Measurements from ENCODE around the gene DEGS2.

DEGS2 gene

GRCh38 chr14:100156776-100157175 lies 2.7 kb downstream of the DEGS2 start:
- H3K9me3 Mint-ChIP-seq, result peaks cover 13% of the 10 kb centered on the region
- no peak for DNase-seq

DNA sequence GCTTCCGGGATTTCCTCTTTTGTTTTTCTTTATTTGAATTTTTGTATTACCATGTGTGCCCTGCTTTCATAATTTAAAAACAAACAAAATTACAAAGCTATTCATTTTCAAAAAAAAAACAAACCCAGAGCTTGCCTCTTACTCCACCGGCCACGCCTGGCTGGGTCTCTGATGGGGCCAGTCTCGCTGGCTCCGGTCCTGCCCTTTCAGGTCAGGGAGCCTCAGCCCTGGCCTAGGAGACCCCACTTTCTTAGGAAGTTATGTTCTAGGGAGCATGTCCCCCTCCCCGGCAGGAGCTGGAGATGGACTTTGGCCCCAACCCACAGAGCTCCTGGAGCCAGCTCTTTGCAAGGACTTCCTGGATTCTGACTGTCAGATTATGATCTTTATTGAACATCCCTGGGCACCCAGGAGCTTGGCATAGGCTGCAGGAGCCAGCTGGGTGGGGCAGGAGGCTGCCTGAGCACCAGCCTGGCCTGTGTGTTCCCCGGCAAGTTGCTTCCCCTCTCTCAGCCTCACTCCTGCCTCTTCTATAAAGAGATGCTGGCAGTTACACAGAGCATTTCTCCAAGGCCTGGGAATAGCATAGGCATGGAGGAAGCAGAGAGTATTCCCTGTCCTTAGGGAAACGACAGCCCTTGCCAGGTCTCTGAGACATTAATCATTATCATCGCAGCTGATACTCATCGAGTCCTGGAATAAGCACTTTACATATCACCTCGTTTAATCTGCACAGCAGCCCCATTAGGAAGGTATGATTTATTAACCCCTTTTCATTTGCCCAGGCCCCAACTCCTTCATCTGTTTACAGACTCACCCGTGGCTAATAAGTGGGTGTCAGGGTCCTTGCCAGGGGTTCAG lies 3.5 kb downstream of the DEGS2 start:
- H3K4me3 Mint-ChIP-seq, result peak overlapping the region; percentile 30
- peak; percentile 36 for DNase-seq
- no peaks in the 10 kb centered on the region for H3K36me3 Mint-ChIP-seq (ENCODE audit: low read depth)
- peaks cover 18% of the 10 kb centered on the region for H3K4me1 Mint-ChIP-seq
- peak overlapping the region; percentile 74 for H3K27ac Mint-ChIP-seq
- H3K9me3 Mint-ChIP-seq, result peaks cover 13% of the 10 kb centered on the region
- H3K27me3 Mint-ChIP-seq (ENCODE audit: low read depth, poor library complexity), result peaks cover 71% of the 10 kb centered on the region
- TF ChIP-seq, protein P1, sequence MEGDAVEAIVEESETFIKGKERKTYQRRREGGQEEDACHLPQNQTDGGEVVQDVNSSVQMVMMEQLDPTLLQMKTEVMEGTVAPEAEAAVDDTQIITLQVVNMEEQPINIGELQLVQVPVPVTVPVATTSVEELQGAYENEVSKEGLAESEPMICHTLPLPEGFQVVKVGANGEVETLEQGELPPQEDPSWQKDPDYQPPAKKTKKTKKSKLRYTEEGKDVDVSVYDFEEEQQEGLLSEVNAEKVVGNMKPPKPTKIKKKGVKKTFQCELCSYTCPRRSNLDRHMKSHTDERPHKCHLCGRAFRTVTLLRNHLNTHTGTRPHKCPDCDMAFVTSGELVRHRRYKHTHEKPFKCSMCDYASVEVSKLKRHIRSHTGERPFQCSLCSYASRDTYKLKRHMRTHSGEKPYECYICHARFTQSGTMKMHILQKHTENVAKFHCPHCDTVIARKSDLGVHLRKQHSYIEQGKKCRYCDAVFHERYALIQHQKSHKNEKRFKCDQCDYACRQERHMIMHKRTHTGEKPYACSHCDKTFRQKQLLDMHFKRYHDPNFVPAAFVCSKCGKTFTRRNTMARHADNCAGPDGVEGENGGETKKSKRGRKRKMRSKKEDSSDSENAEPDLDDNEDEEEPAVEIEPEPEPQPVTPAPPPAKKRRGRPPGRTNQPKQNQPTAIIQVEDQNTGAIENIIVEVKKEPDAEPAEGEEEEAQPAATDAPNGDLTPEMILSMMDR (IDR thresholded peaks at IDR 0.05), result no peak

More at GRCh38 chr14:100156776-100157175, 2.7 kb downstream of the DEGS2 start:
- Mint-ChIP-seq H3K36me3 (ENCODE audit: low read depth) (no peaks in the 10 kb centered on the region), H3K4me1 (peaks cover 18% of the 10 kb centered on the region), H3K27me3 (ENCODE audit: low read depth, poor library complexity) (peaks cover 75% of the 10 kb centered on the region), H3K27ac (no peak overlapping the region), H3K4me3 (no peak overlapping the region)
- TF ChIP-seq, protein P1 (IDR thresholded peaks at IDR 0.05), result no peak

- no peak overlapping the region for H3K4me3 Mint-ChIP-seq
- peaks cover 13% of the 10 kb centered on the region for H3K9me3 Mint-ChIP-seq
- TF ChIP-seq, protein P1 (IDR thresholded peaks at IDR 0.05), result peak; percentile 50
- H3K27me3 Mint-ChIP-seq (ENCODE audit: low read depth, poor library complexity), result peaks cover 62% of the 10 kb centered on the region
- DNase-seq, result peak; percentile 44
- H3K27ac Mint-ChIP-seq, result peak overlapping the region; percentile 74
- H3K4me1 Mint-ChIP-seq, result peaks cover 18% of the 10 kb centered on the region
- no peaks in the 10 kb centered on the region for H3K36me3 Mint-ChIP-seq (ENCODE audit: low read depth)
Measured at GRCh38 chr14:100155049-100155621, 4.3 kb downstream of the DEGS2 start.

DNA sequence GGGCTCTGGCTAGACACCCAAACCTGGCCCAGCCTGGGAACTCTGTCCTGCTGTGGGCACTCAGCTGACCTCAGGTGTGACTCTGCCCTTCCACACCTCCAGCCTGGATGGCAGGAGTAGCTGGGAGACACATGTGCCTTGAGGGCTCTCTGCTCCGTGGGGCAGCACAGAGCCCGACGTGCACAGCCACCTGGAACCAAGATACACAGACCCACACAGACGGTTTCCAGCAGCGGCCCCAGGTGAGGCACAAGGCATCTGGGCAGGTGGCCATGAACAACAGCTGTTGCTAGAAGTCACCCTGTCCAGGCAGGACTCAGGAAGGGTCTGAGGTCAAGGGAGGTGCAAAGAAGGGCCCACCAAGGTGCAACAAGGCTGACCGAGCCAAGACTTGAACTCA lies 5.9 kb downstream of the DEGS2 start:
- no peak overlapping the region for H3K4me3 Mint-ChIP-seq
- H3K27ac Mint-ChIP-seq, result no peak overlapping the region
- peaks cover 18% of the 10 kb centered on the region for H3K4me1 Mint-ChIP-seq
- peaks cover 48% of the 10 kb centered on the region for H3K27me3 Mint-ChIP-seq (ENCODE audit: low read depth, poor library complexity)
- H3K9me3 Mint-ChIP-seq, result peaks cover 13% of the 10 kb centered on the region
- no peaks in the 10 kb centered on the region for H3K36me3 Mint-ChIP-seq (ENCODE audit: low read depth)
- no peak for DNase-seq
- TF ChIP-seq, protein P1 (IDR thresholded peaks at IDR 0.05), result no peak

- H3K4me3 Mint-ChIP-seq, result no peak overlapping the region
- DNase-seq, result no peak
- H3K27ac Mint-ChIP-seq, result no peak overlapping the region
- TF ChIP-seq, protein P1 (IDR thresholded peaks at IDR 0.05), result no peak
- peaks cover 13% of the 10 kb centered on the region for H3K9me3 Mint-ChIP-seq
- H3K27me3 Mint-ChIP-seq (ENCODE audit: low read depth, poor library complexity), result peaks cover 33% of the 10 kb centered on the region
- H3K36me3 Mint-ChIP-seq (ENCODE audit: low read depth), result no peaks in the 10 kb centered on the region
- peaks cover 18% of the 10 kb centered on the region for H3K4me1 Mint-ChIP-seq
Measured at GRCh38 chr14:100152091-100152490, 7.4 kb downstream of the DEGS2 start.

Measured in nephron progenitor cell (in vitro differentiated cells).